ENCODE measurements around the gene DNASE2B. TPM values are rescaled to one million over a fixed set of nuclear protein-coding genes. Genes with fewer than 3 reads are reported as not detected.

Gene DNASE2B
- total and polyA plus RNA-seq, 2 donors from 2014 or later, result not detected

DNA sequence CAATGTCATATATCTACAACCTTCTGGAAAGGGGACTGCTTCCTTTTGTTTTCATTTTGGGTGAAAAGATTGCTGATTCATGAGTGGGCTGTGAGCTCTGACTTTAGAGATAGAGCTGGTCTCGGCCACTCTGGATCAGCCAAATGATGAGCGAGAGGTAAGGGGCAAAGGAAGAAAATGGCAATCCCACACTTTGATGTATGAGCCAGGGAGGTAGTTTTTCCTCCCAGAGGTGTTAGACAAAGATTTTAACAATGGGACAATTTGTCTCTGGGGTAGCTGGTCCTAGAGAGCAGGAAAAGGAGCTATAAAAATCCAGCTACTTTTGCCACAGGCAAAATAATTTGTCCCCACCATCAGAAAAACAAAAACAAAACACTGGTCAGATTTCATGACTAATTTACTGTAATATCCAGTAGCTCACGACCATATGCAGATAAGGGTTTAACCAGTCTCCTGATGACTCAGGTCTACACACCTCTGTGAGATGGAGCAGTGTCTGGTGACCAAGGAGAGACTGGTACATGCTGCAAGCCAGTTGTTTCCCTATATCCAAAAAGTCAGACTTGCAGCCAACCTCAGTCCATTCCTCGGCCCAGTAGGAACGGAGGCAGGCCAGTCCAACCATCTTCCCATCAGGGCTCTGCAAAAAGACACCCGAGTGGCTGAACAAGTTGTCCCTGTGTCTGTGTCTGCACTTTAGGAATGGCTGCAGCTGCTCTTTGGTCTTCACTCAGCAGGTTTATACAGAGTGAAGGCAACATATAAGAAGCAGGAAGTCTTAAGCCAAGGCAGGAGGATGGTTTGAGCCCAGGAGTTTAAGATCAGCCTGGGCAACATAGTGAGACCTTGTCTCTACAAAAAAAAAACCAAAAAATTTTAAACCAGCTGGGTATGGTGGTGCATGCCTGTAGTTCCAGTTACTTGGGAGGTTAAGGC is 29.2 kb downstream of the DNASE2B start:
- intact Hi-C loops (cut with DNase I), result loop anchor here (10.0 kb wide), 1 partner anchor 293 kb away; no protein-coding TSS in a partner anchor
- no peak for FAIRE-seq
- Histone ChIP-seq H3K4me1 (ENCODE audit: control insufficient read depth in 2 of 3, insufficient read depth in 2 of 3, low read depth in 1 of 3, low read length in 3 of 3) (no peaks in the 10 kb centered on the region), H3K4me3 (ENCODE audit: low read length in 3 of 3) (no peak overlapping the region), H3K27me3 (ENCODE audit: control insufficient read depth, insufficient read depth, low read length) (no peaks in the 10 kb centered on the region), H3K36me3 (ENCODE audit: control insufficient read depth in 2 of 3, insufficient read depth in 3 of 3, low read length in 3 of 3) (no peaks in the 10 kb centered on the region), H3K9me3 (ENCODE audit: control insufficient read depth in 2 of 3, insufficient read depth in 1 of 3, low read length in 3 of 3) (no peaks in the 10 kb centered on the region), H3K27ac (ENCODE audit: low read depth in 2 of 2, low read length in 2 of 2) (no peak overlapping the region), H3K9ac (ENCODE audit: low read length in 3 of 3) (no peak overlapping the region)
- no peak for DNase-seq
- TF ChIP-seq, protein P1, sequence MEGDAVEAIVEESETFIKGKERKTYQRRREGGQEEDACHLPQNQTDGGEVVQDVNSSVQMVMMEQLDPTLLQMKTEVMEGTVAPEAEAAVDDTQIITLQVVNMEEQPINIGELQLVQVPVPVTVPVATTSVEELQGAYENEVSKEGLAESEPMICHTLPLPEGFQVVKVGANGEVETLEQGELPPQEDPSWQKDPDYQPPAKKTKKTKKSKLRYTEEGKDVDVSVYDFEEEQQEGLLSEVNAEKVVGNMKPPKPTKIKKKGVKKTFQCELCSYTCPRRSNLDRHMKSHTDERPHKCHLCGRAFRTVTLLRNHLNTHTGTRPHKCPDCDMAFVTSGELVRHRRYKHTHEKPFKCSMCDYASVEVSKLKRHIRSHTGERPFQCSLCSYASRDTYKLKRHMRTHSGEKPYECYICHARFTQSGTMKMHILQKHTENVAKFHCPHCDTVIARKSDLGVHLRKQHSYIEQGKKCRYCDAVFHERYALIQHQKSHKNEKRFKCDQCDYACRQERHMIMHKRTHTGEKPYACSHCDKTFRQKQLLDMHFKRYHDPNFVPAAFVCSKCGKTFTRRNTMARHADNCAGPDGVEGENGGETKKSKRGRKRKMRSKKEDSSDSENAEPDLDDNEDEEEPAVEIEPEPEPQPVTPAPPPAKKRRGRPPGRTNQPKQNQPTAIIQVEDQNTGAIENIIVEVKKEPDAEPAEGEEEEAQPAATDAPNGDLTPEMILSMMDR (IDR thresholded peaks at IDR 0.05; ENCODE audit: borderline replicate concordance, extremely low read depth, insufficient read depth), result no peak

DNA sequence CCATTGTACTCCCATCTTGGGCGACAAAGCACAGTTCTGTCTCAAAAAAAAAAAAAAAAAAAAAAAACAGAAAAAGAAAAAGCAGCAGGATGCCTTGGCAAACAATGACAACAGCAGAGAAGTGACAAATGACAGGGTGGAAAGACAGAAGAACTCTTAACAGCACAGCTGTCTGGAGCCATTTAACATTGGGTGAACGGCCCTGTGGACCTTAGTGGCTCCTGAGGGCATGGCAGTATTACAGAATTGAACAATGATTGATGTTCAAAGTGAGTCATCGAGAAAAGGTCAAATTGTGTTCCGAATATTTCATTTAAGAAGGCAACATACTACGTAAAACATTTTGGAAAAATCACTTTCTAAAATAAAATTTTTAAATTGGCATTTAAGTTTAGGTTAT is 30.0 kb downstream of the DNASE2B start:
- FAIRE-seq (no peak), DNase-seq (no peak)
- Histone ChIP-seq H3K36me3 (ENCODE audit: control insufficient read depth in 2 of 3, insufficient read depth in 3 of 3, low read length in 3 of 3) (no peaks in the 10 kb centered on the region), H3K4me3 (ENCODE audit: low read length in 3 of 3) (no peak overlapping the region), H3K9ac (ENCODE audit: low read length in 3 of 3) (no peak overlapping the region), H3K9me3 (ENCODE audit: control insufficient read depth in 2 of 3, insufficient read depth in 1 of 3, low read length in 3 of 3) (no peaks in the 10 kb centered on the region), H3K27ac (ENCODE audit: low read depth in 2 of 2, low read length in 2 of 2) (no peak overlapping the region), H3K4me1 (ENCODE audit: control insufficient read depth in 2 of 3, insufficient read depth in 2 of 3, low read depth in 1 of 3, low read length in 3 of 3) (no peaks in the 10 kb centered on the region), H3K27me3 (ENCODE audit: control insufficient read depth, insufficient read depth, low read length) (no peaks in the 10 kb centered on the region)
- intact Hi-C loops (cut with DNase I), result loop anchor here (10.0 kb wide), 1 partner anchor 293 kb away; no protein-coding TSS in a partner anchor
- TF ChIP-seq, protein P1 (IDR thresholded peaks at IDR 0.05; ENCODE audit: borderline replicate concordance, extremely low read depth, insufficient read depth), result no peak

DNA sequence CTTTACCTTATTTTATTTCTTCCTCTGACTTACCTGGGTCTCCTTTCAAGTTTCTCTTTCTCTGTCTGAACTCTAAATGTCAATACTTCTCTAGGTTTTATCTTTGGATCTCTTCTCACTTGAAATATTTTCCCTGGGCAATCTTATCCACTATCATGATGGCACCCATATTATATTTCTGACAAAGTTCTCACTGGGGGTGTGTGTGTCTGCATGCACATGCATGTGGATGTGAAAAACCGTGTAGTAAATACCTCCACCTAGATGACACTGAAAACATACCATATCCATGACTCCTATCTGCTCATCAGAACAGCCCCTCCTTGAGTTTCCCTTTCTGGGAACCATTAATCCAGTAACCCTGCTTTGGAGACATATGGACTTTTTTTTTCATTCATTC is 30.9 kb downstream of the DNASE2B start:
- Histone ChIP-seq H3K27me3 (ENCODE audit: control insufficient read depth, insufficient read depth, low read length) (no peaks in the 10 kb centered on the region), H3K9ac (ENCODE audit: low read length in 3 of 3) (no peak overlapping the region), H3K9me3 (ENCODE audit: control insufficient read depth in 2 of 3, insufficient read depth in 1 of 3, low read length in 3 of 3) (no peaks in the 10 kb centered on the region), H3K4me3 (ENCODE audit: low read length in 3 of 3) (no peak overlapping the region), H3K36me3 (ENCODE audit: control insufficient read depth in 2 of 3, insufficient read depth in 3 of 3, low read length in 3 of 3) (no peaks in the 10 kb centered on the region), H3K4me1 (ENCODE audit: control insufficient read depth in 2 of 3, insufficient read depth in 2 of 3, low read depth in 1 of 3, low read length in 3 of 3) (no peaks in the 10 kb centered on the region), H3K27ac (ENCODE audit: low read depth in 2 of 2, low read length in 2 of 2) (no peak overlapping the region)
- FAIRE-seq (no peak), DNase-seq (no peak)
- TF ChIP-seq, protein P1 (IDR thresholded peaks at IDR 0.05; ENCODE audit: borderline replicate concordance, extremely low read depth, insufficient read depth), result no peak
- intact Hi-C loops (cut with DNase I), result loop anchor here (10.0 kb wide), 1 partner anchor 294 kb away; no protein-coding TSS in a partner anchor
